ENCODE data around the gene ZCCHC4.
"Not testable (repeated sequence)": the region's sequence is repeated elsewhere in the genome, so short reads cannot be mapped to it uniquely, and the experiment has no call there.

ZCCHC4 gene

GRCh38 chr4:25328463-25328862 is 15.9 kb downstream of the ZCCHC4 start:
- DNase-seq, result not testable (repeated sequence)

- no peak for DNase-seq
Observed at GRCh38 chr4:25330335-25330734, 17.8 kb downstream of the ZCCHC4 start.

- DNase-seq, result peak; percentile 5
Observed at GRCh38 chr4:25330905-25331808, 18.6 kb downstream of the ZCCHC4 start.

GRCh38 chr4:25343671-25344070 is 31.1 kb downstream of the ZCCHC4 start:
- DNase-seq, result no peak

GRCh38 chr4:25345744-25346143 is 33.2 kb downstream of the ZCCHC4 start:
- DNase-seq, result no peak

- no peak for DNase-seq
Observed at GRCh38 chr4:25346913-25347312, 34.3 kb downstream of the ZCCHC4 start.

- no peak for DNase-seq
Observed at GRCh38 chr4:25347473-25347872, 34.9 kb downstream of the ZCCHC4 start.

GRCh38 chr4:25347971-25348370 is 35.4 kb downstream of the ZCCHC4 start:
- no peak for DNase-seq

- no peak for DNase-seq
Observed at GRCh38 chr4:25350561-25350960, 38.0 kb downstream of the ZCCHC4 start.

GRCh38 chr4:25351777-25352416 is 39.3 kb downstream of the ZCCHC4 start:
- DNase-seq, result no peak

GRCh38 chr4:25356068-25356467 is 43.5 kb downstream of the ZCCHC4 start:
- DNase-seq, result no peak

- DNase-seq, result no peak
Observed at GRCh38 chr4:25358515-25359275, 46.1 kb downstream of the ZCCHC4 start.

- DNase-seq, result no peak
Observed at GRCh38 chr4:25361253-25361652, 48.7 kb downstream of the ZCCHC4 start.

GRCh38 chr4:25367004-25367621 is 54.5 kb downstream of the ZCCHC4 start:
- DNase-seq, result no peak

GRCh38 chr4:25367877-25368276 is 55.3 kb downstream of the ZCCHC4 start:
- DNase-seq, result no peak

GRCh38 chr4:25368315-25368714 is 55.7 kb downstream of the ZCCHC4 start:
- DNase-seq, result no peak

- no peak for DNase-seq
Observed at GRCh38 chr4:25370242-25370641, 57.7 kb downstream of the ZCCHC4 start.

- not testable (repeated sequence) for DNase-seq
Observed at GRCh38 chr4:25372549-25372948, 60.0 kb downstream of the ZCCHC4 start.

GRCh38 chr4:25376754-25377571 is 64.4 kb downstream of the ZCCHC4 start, which contains the start of gene ANAPC4:
Gene ANAPC4 (plus strand): TSS chr4:25377263. CDS start chr4:25377428, 165 bp downstream.
- peak; percentile 97 for DNase-seq

GRCh38 chr4:25377572-25378436 is 65.2 kb downstream of the ZCCHC4 start:
- DNase-seq, result no peak

GRCh38 chr4:25378437-25378743 is 65.8 kb downstream of the ZCCHC4 start:
- no peak for DNase-seq

All from activated naive CD4-positive, alpha-beta T cell treated with Interleukin-2 at 50 U/mL for 16 hours (primary cell).